Islet precursor cell (in vitro differentiated cells): Measurements from ENCODE around the gene OTOP3.
A peak's percentile ranks its signal among the peaks of the same experiment; 100 is the strongest.
"Not testable (repeated sequence)": the region's sequence is repeated elsewhere in the genome, so short reads cannot be mapped to it uniquely, and the experiment has no call there.

ENCODE experiments used
- DNase-seq: peaks from one replicate; pipeline ENCODE4 v3.0.0-alpha.2; 2018

The OTOP3 gene

GRCh38 chr17:74962622-74963394 is 27.1 kb downstream of the OTOP3 start:
- no peak for DNase-seq

GRCh38 chr17:74963656-74964055 is 28.0 kb downstream of the OTOP3 start:
- no peak for DNase-seq

GRCh38 chr17:74964246-74964761 is 28.6 kb downstream of the OTOP3 start:
- no peak for DNase-seq

GRCh38 chr17:74964988-74965622 is 29.4 kb downstream of the OTOP3 start:
- no peak for DNase-seq

GRCh38 chr17:74968361-74968780 is 32.7 kb downstream of the OTOP3 start:
- DNase-seq, result no peak

- DNase-seq, result not testable (repeated sequence)
Observed at GRCh38 chr17:74969501-74969900, 33.8 kb downstream of the OTOP3 start.

- DNase-seq, result no peak
Observed at GRCh38 chr17:74970395-74970794, 34.7 kb downstream of the OTOP3 start.

- no peak for DNase-seq
Observed at GRCh38 chr17:74971069-74971841, 35.6 kb downstream of the OTOP3 start.

- DNase-seq, result no peak
Observed at GRCh38 chr17:74971842-74972106, 36.1 kb downstream of the OTOP3 start.

- peak; percentile 92 for DNase-seq
Observed at GRCh38 chr17:74972107-74972972, 36.6 kb downstream of the OTOP3 start, which contains the start of gene HID1. HID1 (minus strand) TSS chr17:74972759; CDS start chr17:74972656, 103 bp downstream.

GRCh38 chr17:74972973-74973328 is 37.3 kb downstream of the OTOP3 start:
- no peak for DNase-seq

GRCh38 chr17:74975943-74976342 is 40.2 kb downstream of the OTOP3 start:
- no peak for DNase-seq

GRCh38 chr17:74977802-74978201 is 42.1 kb downstream of the OTOP3 start:
- DNase-seq, result no peak

GRCh38 chr17:74978240-74978639 is 42.5 kb downstream of the OTOP3 start:
- no peak for DNase-seq

- DNase-seq, result no peak
Observed at GRCh38 chr17:74979408-74980146, 43.9 kb downstream of the OTOP3 start.

- no peak for DNase-seq
Observed at GRCh38 chr17:74981318-74981978, 45.8 kb downstream of the OTOP3 start.

GRCh38 chr17:74981979-74982662 is 46.4 kb downstream of the OTOP3 start:
- peak; percentile 96 for DNase-seq

GRCh38 chr17:74982663-74983313 is 47.1 kb downstream of the OTOP3 start:
- DNase-seq, result not testable (repeated sequence)

- DNase-seq, result no peak
Observed at GRCh38 chr17:74986206-74986576, 50.5 kb downstream of the OTOP3 start.

GRCh38 chr17:74987418-74987908 is 51.8 kb downstream of the OTOP3 start, which contains the start of gene CDR2L:
CDR2L (plus strand) TSS chr17:74987632; CDS start chr17:74988044, 412 bp downstream.
- peak; percentile 99 for DNase-seq
